ENCODE data around the gene C2orf74.

Gene C2orf74

DNA sequence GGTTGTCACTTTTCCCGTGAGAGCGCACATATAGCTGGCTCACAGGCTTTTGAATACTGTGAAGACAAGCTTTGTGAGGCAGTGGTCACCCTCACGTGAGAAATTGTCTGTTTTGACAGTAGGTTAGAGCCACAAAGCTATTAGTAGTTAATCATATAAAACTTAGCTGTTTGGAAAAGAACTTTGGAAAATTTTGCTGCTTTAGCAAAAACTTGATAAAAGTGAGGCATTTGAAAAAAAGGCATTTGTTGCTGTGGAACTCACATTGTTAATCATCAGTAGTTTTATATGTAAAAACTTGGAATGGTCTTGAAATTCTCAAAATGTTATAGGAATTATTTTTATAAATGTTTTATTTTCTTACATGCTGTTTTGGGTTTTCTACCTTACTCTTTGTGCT lies 22.3 kb downstream of the C2orf74 start:
- no peak overlapping the region for H3K4me2 ChIP-seq (ENCODE audit: low read depth, low read length, poor library complexity, severe bottlenecking)
- H3K9ac ChIP-seq (ENCODE audit: low read length): no peak overlapping the region
- no peaks in the 10 kb centered on the region for H3K9me2 ChIP-seq (replicated peaks; ENCODE audit: insufficient read depth, low read length)
- no peak overlapping the region for H3K27ac ChIP-seq (ENCODE audit: low read depth, low read length)
- no peaks in the 10 kb centered on the region for H3K9me3 ChIP-seq (ENCODE audit: insufficient read depth, low read length)
- no peak overlapping the region for H2AFZ ChIP-seq (ENCODE audit: low read depth, low read length, severe bottlenecking)
- H4K20me1 ChIP-seq (ENCODE audit: low read depth, low read length): no peaks in the 10 kb centered on the region
- no peak overlapping the region for H3K4me3 ChIP-seq (ENCODE audit: insufficient read depth, low read length, poor library complexity, severe bottlenecking)
- no peaks in the 10 kb centered on the region for H3K79me2 ChIP-seq (ENCODE audit: insufficient read depth, low read length)
- H3K36me3 ChIP-seq (ENCODE audit: low read length): peaks cover 38% of the 10 kb centered on the region
- H3F3A ChIP-seq (ENCODE audit: insufficient read depth): peaks cover 35% of the 10 kb centered on the region
- TF ChIP-seq EZH2phosphoT487 (conservative IDR thresholded peaks at IDR 0.05; ENCODE audit: low read length): no peak
- TF ChIP-seq, protein P1, sequence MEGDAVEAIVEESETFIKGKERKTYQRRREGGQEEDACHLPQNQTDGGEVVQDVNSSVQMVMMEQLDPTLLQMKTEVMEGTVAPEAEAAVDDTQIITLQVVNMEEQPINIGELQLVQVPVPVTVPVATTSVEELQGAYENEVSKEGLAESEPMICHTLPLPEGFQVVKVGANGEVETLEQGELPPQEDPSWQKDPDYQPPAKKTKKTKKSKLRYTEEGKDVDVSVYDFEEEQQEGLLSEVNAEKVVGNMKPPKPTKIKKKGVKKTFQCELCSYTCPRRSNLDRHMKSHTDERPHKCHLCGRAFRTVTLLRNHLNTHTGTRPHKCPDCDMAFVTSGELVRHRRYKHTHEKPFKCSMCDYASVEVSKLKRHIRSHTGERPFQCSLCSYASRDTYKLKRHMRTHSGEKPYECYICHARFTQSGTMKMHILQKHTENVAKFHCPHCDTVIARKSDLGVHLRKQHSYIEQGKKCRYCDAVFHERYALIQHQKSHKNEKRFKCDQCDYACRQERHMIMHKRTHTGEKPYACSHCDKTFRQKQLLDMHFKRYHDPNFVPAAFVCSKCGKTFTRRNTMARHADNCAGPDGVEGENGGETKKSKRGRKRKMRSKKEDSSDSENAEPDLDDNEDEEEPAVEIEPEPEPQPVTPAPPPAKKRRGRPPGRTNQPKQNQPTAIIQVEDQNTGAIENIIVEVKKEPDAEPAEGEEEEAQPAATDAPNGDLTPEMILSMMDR (IDR thresholded peaks at IDR 0.05; ENCODE audit: insufficient read depth, low read length, poor library complexity, severe bottlenecking): no peak
- no peaks in the 10 kb centered on the region for H3K27me3 ChIP-seq (ENCODE audit: low read length)

DNA sequence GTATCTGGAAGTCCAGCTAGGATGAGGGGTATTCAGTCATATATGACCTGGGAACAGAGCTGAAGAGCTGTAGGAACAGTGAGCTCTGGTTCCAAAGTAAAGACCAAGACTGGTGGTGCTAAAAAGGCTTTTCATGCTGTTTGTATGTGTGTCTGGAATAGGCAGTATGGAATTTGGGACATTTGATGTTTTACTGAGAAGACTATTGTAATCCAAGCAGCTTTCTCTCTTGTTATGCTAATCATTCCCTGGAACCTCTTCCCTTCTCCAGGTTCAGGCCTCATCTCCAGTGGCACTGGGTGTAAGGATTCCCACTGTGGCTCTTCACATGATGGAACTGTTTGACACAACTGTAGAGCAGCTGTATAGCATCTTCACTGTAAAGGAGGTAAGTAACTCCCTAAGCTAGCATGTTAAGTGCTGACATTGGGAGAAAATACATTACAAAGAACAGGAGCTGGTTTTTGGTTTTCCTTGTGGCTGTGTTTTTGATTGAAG lies 23.3 kb downstream of the C2orf74 start:
- H3K9ac ChIP-seq (ENCODE audit: low read length): no peak overlapping the region
- no peaks in the 10 kb centered on the region for H4K20me1 ChIP-seq (ENCODE audit: low read depth, low read length)
- no peaks in the 10 kb centered on the region for H3K27me3 ChIP-seq (ENCODE audit: low read length)
- no peaks in the 10 kb centered on the region for H3K9me3 ChIP-seq (ENCODE audit: insufficient read depth, low read length)
- H3K36me3 ChIP-seq (ENCODE audit: low read length): peaks cover 46% of the 10 kb centered on the region
- H3K4me2 ChIP-seq (ENCODE audit: low read depth, low read length, poor library complexity, severe bottlenecking): no peak overlapping the region
- no peak overlapping the region for H3K27ac ChIP-seq (ENCODE audit: low read depth, low read length)
- TF ChIP-seq EZH2phosphoT487 (conservative IDR thresholded peaks at IDR 0.05; ENCODE audit: low read length): no peak
- TF ChIP-seq, protein P1 (IDR thresholded peaks at IDR 0.05; ENCODE audit: insufficient read depth, low read length, poor library complexity, severe bottlenecking): no peak
- H3F3A ChIP-seq (ENCODE audit: insufficient read depth): peaks cover 37% of the 10 kb centered on the region
- H3K4me3 ChIP-seq (ENCODE audit: insufficient read depth, low read length, poor library complexity, severe bottlenecking): no peak overlapping the region
- H3K9me2 ChIP-seq (replicated peaks; ENCODE audit: insufficient read depth, low read length): no peaks in the 10 kb centered on the region
- H2AFZ ChIP-seq (ENCODE audit: low read depth, low read length, severe bottlenecking): no peak overlapping the region
- H3K79me2 ChIP-seq (ENCODE audit: insufficient read depth, low read length): no peaks in the 10 kb centered on the region

DNA sequence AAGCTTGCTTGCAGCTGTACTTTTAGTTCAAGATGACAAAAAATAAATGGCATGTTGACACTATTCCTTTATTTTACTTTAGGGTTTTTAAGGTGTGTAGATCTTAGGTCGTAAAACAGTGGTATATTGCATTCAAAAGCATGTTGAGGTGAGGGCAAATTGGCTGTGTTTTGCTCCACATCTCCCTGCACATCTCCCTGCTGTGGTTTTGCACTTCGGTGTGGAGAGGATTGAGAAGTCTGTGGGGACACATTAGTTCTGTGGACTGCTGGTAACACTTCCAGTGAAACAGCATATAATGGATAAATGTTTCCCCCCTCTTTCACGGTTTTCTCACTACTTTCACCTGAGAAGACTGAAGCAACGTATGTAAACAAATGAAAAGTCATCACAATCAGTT lies 25.1 kb downstream of the C2orf74 start:
- Histone ChIP-seq H3K9ac (ENCODE audit: low read length) (no peak overlapping the region), H2AFZ (ENCODE audit: low read depth, low read length, severe bottlenecking) (no peak overlapping the region), H3K27ac (ENCODE audit: low read depth, low read length) (no peak overlapping the region), H3K27me3 (ENCODE audit: low read length) (no peaks in the 10 kb centered on the region), H3K36me3 (ENCODE audit: low read length) (peaks cover 54% of the 10 kb centered on the region), H3K9me2 (replicated peaks; ENCODE audit: insufficient read depth, low read length) (no peaks in the 10 kb centered on the region), H3K79me2 (ENCODE audit: insufficient read depth, low read length) (no peaks in the 10 kb centered on the region), H4K20me1 (ENCODE audit: low read depth, low read length) (no peaks in the 10 kb centered on the region), H3F3A (ENCODE audit: insufficient read depth) (peaks cover 45% of the 10 kb centered on the region), H3K9me3 (ENCODE audit: insufficient read depth, low read length) (no peaks in the 10 kb centered on the region), H3K4me2 (ENCODE audit: low read depth, low read length, poor library complexity, severe bottlenecking) (no peak overlapping the region), H3K4me3 (ENCODE audit: insufficient read depth, low read length, poor library complexity, severe bottlenecking) (no peak overlapping the region)
- no peak for TF ChIP-seq EZH2phosphoT487 (conservative IDR thresholded peaks at IDR 0.05; ENCODE audit: low read length)
- TF ChIP-seq, protein P1 (IDR thresholded peaks at IDR 0.05; ENCODE audit: insufficient read depth, low read length, poor library complexity, severe bottlenecking): no peak

All from SU-DHL-6 (cell line).